K562 (cell line): ENCODE data around the gene HOXB3. TPM values are rescaled to one million over a fixed set of nuclear protein-coding genes. Genes with fewer than 3 reads are reported as not detected.

ENCODE experiments used
- ELF1 ChIP-seq: fragments of 200-800 bp; sonication (Bioruptor generic); IDR thresholded peaks from 2 replicates; pipeline ENCODE4 v1.6.1; 2016; ENCODE audit warnings: missing genetic modification characterization, missing compliant biosample characterization
- MGA ChIP-seq: fragments of 450-650 bp; IDR thresholded peaks from 2 replicates; pipeline ENCODE4 v1.6.1; 2016; ENCODE audit warnings: mild to moderate bottlenecking, moderate library complexity
- PHF21A ChIP-seq: fragments of 450-650 bp; IDR thresholded peaks from 2 replicates; pipeline ENCODE4 v1.6.1; 2017; ENCODE audit warnings: low read depth, borderline replicate concordance
- POU5F1 ChIP-seq: fragments of 150-350 bp; IDR thresholded peaks from 2 replicates; pipeline ENCODE4 v1.6.1; 2014; ENCODE audit warnings: borderline replicate concordance, low read length, low read depth, mild to moderate bottlenecking; ENCODE audit not compliant: partially characterized antibody
- RHOXF2B ChIP-seq: fragments of 250-450 bp; sonication (Bioruptor Pico); conservative IDR thresholded peaks from 2 replicates; pipeline ENCODE4 v1.5.1; 2021
- SMARCA4 ChIP-seq: fragments of 450-650 bp; IDR thresholded peaks from 2 replicates; pipeline ENCODE4 v1.6.1; 2016
- TAF7 ChIP-seq: fragments of 450-650 bp; IDR thresholded peaks from 2 replicates; pipeline ENCODE4 v1.6.1; 2016; ENCODE audit warnings: missing genetic modification characterization, missing compliant biosample characterization
- ZKSCAN3 ChIP-seq: fragments of 250-450 bp; sonication (Bioruptor Pico); IDR thresholded peaks from 2 replicates; pipeline ENCODE4 v1.4.0; 2020
- polyA plus RNA-seq, 8 experiments: library from polyadenylated mRNA; depleted of rRNA in 4 of 8; stranded (reverse) in 5 of 8; unstranded in 3 of 8; fragments of >200 nt; fragmentation: Nextera tagmentation in 2 of 8; fragmentation: Illumina TruSeq in 1 of 8; extraction: Ambion mirVana in 2 of 8; extraction: Trizol in 1 of 8; gene quantifications; 2 replicates each; pipeline versions ENCODE4 v1.2.1 to v1.2.3, GENCODE V29; 2011 to 2014; ENCODE audit warnings: inconsistent platforms in 1 of 8, missing spikeins in 1 of 8
- total RNA-seq, 7 experiments: library from RNA; depleted of rRNA in 6 of 7; stranded (reverse); fragments of >200 nt in 6 of 7; fragmentation: Illumina TruSeq in 2 of 7; extraction: Trizol in 2 of 7; gene quantifications; 2 replicates each; pipeline versions ENCODE4 v1.2.1 to v1.2.3, GENCODE V29; 2011 to 2021; ENCODE audit warnings: low replicate concordance in 1 of 7
- TF ChIP-seq, protein P1 (sequence below): IDR thresholded peaks from 3 replicates; pipeline ENCODE4 v1.6.1; 2011; ENCODE audit warnings: borderline replicate concordance, mild to moderate bottlenecking, moderate library complexity; ENCODE audit not compliant: insufficient read length; ENCODE audit errors: extremely low read depth

The HOXB3 gene
- total and polyA plus RNA-seq, 9 of the 15 experiments (the other 6 are each of a cell fraction or from before 2014, with no cell fraction given), result 2.4 to 41.3 (median 20.2) TPM

DNA sequence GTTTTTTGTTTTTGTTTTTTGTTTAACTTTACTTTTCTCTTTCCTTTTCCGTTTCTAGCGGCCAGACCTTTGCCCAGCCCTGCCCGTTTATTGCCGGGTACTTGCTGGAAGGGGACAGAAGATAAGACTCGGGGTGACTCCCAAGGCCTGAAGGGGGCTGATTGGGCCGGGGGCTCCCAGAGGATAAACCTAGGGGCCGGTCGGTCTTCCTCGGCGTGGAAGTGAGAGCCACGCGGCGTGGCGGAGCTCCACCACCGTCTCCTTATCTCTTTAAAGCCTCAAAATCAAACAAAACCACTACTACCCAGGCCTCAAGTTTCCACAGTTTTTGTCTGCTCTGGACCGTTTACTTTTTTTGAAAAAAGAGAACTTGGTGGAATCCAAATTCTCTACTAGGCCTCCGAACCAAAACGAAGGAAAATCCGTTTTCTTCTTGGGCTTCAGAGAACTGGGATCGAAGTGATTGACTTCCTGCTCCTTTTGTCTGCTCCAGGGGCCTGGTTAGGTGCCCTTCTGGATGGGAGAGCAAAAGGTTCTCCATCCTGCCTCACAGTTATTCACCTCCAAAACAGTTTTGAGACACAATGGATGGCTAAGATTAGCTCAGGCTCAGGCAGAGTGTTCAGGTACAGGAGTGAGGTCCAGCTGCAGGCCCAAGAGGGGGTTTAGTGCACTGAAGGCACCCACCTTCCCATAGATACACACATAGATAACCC lies 44.6 kb upstream of the HOXB3 start (continued):
- TF ChIP-seq RHOXF2B (CRISPR knock-in tag), result no peak
- TF ChIP-seq PHF21A, result no peak
- no peak for TF ChIP-seq ELF1 (tag)
- TF ChIP-seq, protein P1, sequence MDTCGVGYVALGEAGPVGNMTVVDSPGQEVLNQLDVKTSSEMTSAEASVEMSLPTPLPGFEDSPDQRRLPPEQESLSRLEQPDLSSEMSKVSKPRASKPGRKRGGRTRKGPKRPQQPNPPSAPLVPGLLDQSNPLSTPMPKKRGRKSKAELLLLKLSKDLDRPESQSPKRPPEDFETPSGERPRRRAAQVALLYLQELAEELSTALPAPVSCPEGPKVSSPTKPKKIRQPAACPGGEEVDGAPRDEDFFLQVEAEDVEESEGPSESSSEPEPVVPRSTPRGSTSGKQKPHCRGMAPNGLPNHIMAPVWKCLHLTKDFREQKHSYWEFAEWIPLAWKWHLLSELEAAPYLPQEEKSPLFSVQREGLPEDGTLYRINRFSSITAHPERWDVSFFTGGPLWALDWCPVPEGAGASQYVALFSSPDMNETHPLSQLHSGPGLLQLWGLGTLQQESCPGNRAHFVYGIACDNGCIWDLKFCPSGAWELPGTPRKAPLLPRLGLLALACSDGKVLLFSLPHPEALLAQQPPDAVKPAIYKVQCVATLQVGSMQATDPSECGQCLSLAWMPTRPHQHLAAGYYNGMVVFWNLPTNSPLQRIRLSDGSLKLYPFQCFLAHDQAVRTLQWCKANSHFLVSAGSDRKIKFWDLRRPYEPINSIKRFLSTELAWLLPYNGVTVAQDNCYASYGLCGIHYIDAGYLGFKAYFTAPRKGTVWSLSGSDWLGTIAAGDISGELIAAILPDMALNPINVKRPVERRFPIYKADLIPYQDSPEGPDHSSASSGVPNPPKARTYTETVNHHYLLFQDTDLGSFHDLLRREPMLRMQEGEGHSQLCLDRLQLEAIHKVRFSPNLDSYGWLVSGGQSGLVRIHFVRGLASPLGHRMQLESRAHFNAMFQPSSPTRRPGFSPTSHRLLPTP, result no peak
- no peak for TF ChIP-seq TAF7 (tag)
- no peak for TF ChIP-seq ZKSCAN3 (CRISPR knock-in tag)
- TF ChIP-seq MGA, result peak; percentile 74; the same call in 1 of the 2 replicates
- no peak for TF ChIP-seq POU5F1
- TF ChIP-seq SMARCA4, result no peak
